ENCODE measurements around the gene BRD4.

BRD4 gene

GRCh38 chr19:15265214-15265849 lies 67.0 kb downstream of the BRD4 start:
- no peak for DNase-seq (ENCODE audit: low read depth)

GRCh38 chr19:15264933-15265206 lies 67.5 kb downstream of the BRD4 start:
- no peak for DNase-seq (ENCODE audit: low read depth)

- peak; percentile 70 for DNase-seq (ENCODE audit: low read depth)
Measured at GRCh38 chr19:15264061-15264932, 68.0 kb downstream of the BRD4 start.

GRCh38 chr19:15263361-15263985 lies 68.9 kb downstream of the BRD4 start:
- DNase-seq (ENCODE audit: low read depth), result no peak

GRCh38 chr19:15262011-15262410 lies 70.3 kb downstream of the BRD4 start:
- no peak for DNase-seq (ENCODE audit: low read depth)

GRCh38 chr19:15260939-15261338 lies 71.4 kb downstream of the BRD4 start:
- DNase-seq (ENCODE audit: low read depth), result no peak

- no peak for DNase-seq (ENCODE audit: low read depth)
Measured at GRCh38 chr19:15259907-15260306, 72.4 kb downstream of the BRD4 start.

GRCh38 chr19:15257782-15258181 lies 74.6 kb downstream of the BRD4 start:
- no peak for DNase-seq (ENCODE audit: low read depth)

GRCh38 chr19:15256708-15257331 lies 75.5 kb downstream of the BRD4 start:
- no peak for DNase-seq (ENCODE audit: low read depth)

- no peak for DNase-seq (ENCODE audit: low read depth)
Measured at GRCh38 chr19:15255359-15255990, 76.9 kb downstream of the BRD4 start.

GRCh38 chr19:15254547-15254946 lies 77.8 kb downstream of the BRD4 start:
- no peak for DNase-seq (ENCODE audit: low read depth)

- no peak for DNase-seq (ENCODE audit: low read depth)
Measured at GRCh38 chr19:15253513-15253912, 78.8 kb downstream of the BRD4 start.

GRCh38 chr19:15253061-15253460 lies 79.3 kb downstream of the BRD4 start:
- no peak for DNase-seq (ENCODE audit: low read depth)

GRCh38 chr19:15252398-15253018 lies 79.8 kb downstream of the BRD4 start:
- DNase-seq (ENCODE audit: low read depth), result no peak

- no peak for DNase-seq (ENCODE audit: low read depth)
Measured at GRCh38 chr19:15251749-15252397, 80.5 kb downstream of the BRD4 start.

- no peak for DNase-seq (ENCODE audit: low read depth)
Measured at GRCh38 chr19:15251010-15251748, 81.2 kb downstream of the BRD4 start.

- DNase-seq (ENCODE audit: low read depth), result no peak
Measured at GRCh38 chr19:15250640-15250993, 81.7 kb downstream of the BRD4 start.

GRCh38 chr19:15249972-15250639 lies 82.2 kb downstream of the BRD4 start:
- no peak for DNase-seq (ENCODE audit: low read depth)

- DNase-seq (ENCODE audit: low read depth), result no peak
Measured at GRCh38 chr19:15249528-15249874, 82.8 kb downstream of the BRD4 start.
